ENCODE measurements around the gene ATP8B3.

ATP8B3 gene

GRCh38 chr19:1752757-1753728, 59.0 kb downstream of the ATP8B3 start, which contains the start of gene ONECUT3:
Gene ONECUT3, plus strand, starts transcription at chr19:1753506. Its CDS starts 157 bp downstream, at chr19:1753663.
- DNase-seq = no peak

- no peak for DNase-seq
Measured at GRCh38 chr19:1752009-1752756, 59.9 kb downstream of the ATP8B3 start.

GRCh38 chr19:1751367-1752008, 60.6 kb downstream of the ATP8B3 start:
- no peak for DNase-seq

GRCh38 chr19:1750343-1751021, 61.6 kb downstream of the ATP8B3 start:
- no peak for DNase-seq

GRCh38 chr19:1749373-1750342, 62.4 kb downstream of the ATP8B3 start:
- no peak for DNase-seq

- DNase-seq = no peak
Measured at GRCh38 chr19:1748873-1749341, 63.2 kb downstream of the ATP8B3 start.

GRCh38 chr19:1748115-1748872, 63.8 kb downstream of the ATP8B3 start:
- no peak for DNase-seq

GRCh38 chr19:1747285-1748114, 64.6 kb downstream of the ATP8B3 start:
- no peak for DNase-seq

GRCh38 chr19:1746401-1747284, 65.4 kb downstream of the ATP8B3 start:
- DNase-seq = no peak

- DNase-seq = no peak
Measured at GRCh38 chr19:1745589-1746031, 66.5 kb downstream of the ATP8B3 start.

- no peak for DNase-seq
Measured at GRCh38 chr19:1744822-1745563, 67.1 kb downstream of the ATP8B3 start.

- DNase-seq = no peak
Measured at GRCh38 chr19:1744133-1744665, 67.9 kb downstream of the ATP8B3 start.

- no peak for DNase-seq
Measured at GRCh38 chr19:1742989-1743696, 68.9 kb downstream of the ATP8B3 start.

- no peak for DNase-seq
Measured at GRCh38 chr19:1739960-1740629, 72.0 kb downstream of the ATP8B3 start.

GRCh38 chr19:1736927-1737326, 75.1 kb downstream of the ATP8B3 start:
- no peak for DNase-seq

GRCh38 chr19:1736280-1736679, 75.8 kb downstream of the ATP8B3 start:
- DNase-seq = no peak

Measured in CD4-positive, alpha-beta T cell treated with Interleukin-15 for 1 hour (primary cell).